Esophagus muscularis mucosa (tissue), 4 donors: ENCODE data around the gene RHAG. TPM values are rescaled to one million over a fixed set of nuclear protein-coding genes. Genes with fewer than 3 reads are reported as not detected.
A peak's percentile ranks its signal among the peaks of the same experiment; 100 is the strongest.

ENCODE experiments used
- DNase-seq: peaks from one replicate; pipeline ENCODE4 v3.0.0-alpha.2; 2017; ENCODE audit errors: extremely low spot score
- H3K27ac ChIP-seq, 4 donors: fragments of 200-600 bp; sonication (generic); replicated peaks in 1 of 4; 1 replicate in 3 of 4; 2 replicates in 1 of 4; pipeline ENCODE4 v1.5.1; 2016 to 2019; ENCODE audit warnings: mild to moderate bottlenecking in 1 of 4
- H3K27me3 ChIP-seq, 4 donors: fragments of 200-600 bp; sonication (generic); one replicate each; pipeline versions ENCODE4 v1.5.1 to v1.6.0; 2016 to 2019
- H3K36me3 ChIP-seq, 4 donors: fragments of 200-600 bp; sonication (generic); one replicate each; pipeline ENCODE4 v1.5.1; 2016 to 2019
- H3K4me1 ChIP-seq, 4 donors: fragments of 200-600 bp; sonication (generic); one replicate each; pipeline ENCODE4 v1.5.1; 2016 to 2019
- H3K4me3 ChIP-seq, 4 donors: fragments of 200-600 bp; sonication (generic); 1 replicate in 2 of 4; 2 replicates in 2 of 4; pipeline ENCODE4 v1.5.1; 2016 to 2019; ENCODE audit warnings: mild to moderate bottlenecking in 4 of 4, moderate library complexity in 1 of 4
- H3K9me3 ChIP-seq, 4 donors: fragments of 200-600 bp; sonication (generic); 1 replicate in 3 of 4; 2 replicates in 1 of 4; pipeline ENCODE4 v1.5.1; 2016 to 2019
- CTCF ChIP-seq, 3 experiments: fragments of 200-600 bp in 2 of 3; fragments of 450-650 bp in 1 of 3; sonication (generic) in 2 of 3; IDR thresholded peaks; one replicate each; pipeline ENCODE4 v1.5.1; 2017 to 2019; ENCODE audit warnings: antibody characterized with exemption in 3 of 3, mild to moderate bottlenecking in 2 of 3, moderate library complexity in 1 of 3
- EP300 ChIP-seq: sonication (generic); formaldehyde crosslinking; IDR thresholded peaks from one replicate; pipeline ENCODE4 v1.6.1; 2017; ENCODE audit warnings: antibody characterized with exemption
- POLR2A ChIP-seq: fragments of 450-650 bp; IDR thresholded peaks from one replicate; pipeline ENCODE4 v1.6.1; 2017; ENCODE audit warnings: antibody characterized with exemption, moderate library complexity, mild to moderate bottlenecking, low read depth
- POLR2AphosphoS5 ChIP-seq, 2 donors: sonication (generic); formaldehyde crosslinking; IDR thresholded peaks; one replicate each; pipeline ENCODE4 v1.6.1; 2017; ENCODE audit warnings: antibody characterized with exemption in 2 of 2
- WGBS: methylation state at CpG from one replicate; pipeline ENCODE4 v1.1.5; 2018; 5-methylcytosine and 5-hydroxymethylcytosine counted together
- intact Hi-C: fragments of 100-400 bp; cut with DNase I; formaldehyde crosslinking; loops from one replicate; pipeline ENCODE4 v1.15.1; 2023
- total RNA-seq, 4 donors: library from RNA; depleted of rRNA; stranded (reverse); fragments of >200 nt; gene quantifications; one replicate each; pipeline versions ENCODE4 v1.1.0 to v1.2.1, GENCODE V29; 2016

The RHAG gene
- total RNA-seq, 4 donors from 2014 or later: 0.42 to 1.4 (median 0.99) TPM; not detected in 1

GRCh38 chr6:49570474-49571079 is 66.1 kb downstream of the RHAG start:
- H3K27ac ChIP-seq: no peak overlapping the region
- 70% methylated on average over 6 of the region's 6 CpGs for WGBS
- H3K9me3 ChIP-seq: no peaks in the 10 kb centered on the region
- H3K4me3 ChIP-seq: no peak overlapping the region
- peaks cover 0 to 7% (median 0%) of the 10 kb centered on the region in 4 donors for H3K4me1 ChIP-seq
- no peak for DNase-seq
- TF ChIP-seq CTCF (IDR thresholded peaks at IDR 0.05): peak in 1 of 3 experiments; percentile 4
- TF ChIP-seq POLR2AphosphoS5 (IDR thresholded peaks at IDR 0.05): no peak
- intact Hi-C loops: no loop called here
- no peaks in the 10 kb centered on the region for H3K27me3 ChIP-seq
- no peaks in the 10 kb centered on the region for H3K36me3 ChIP-seq

- H3K27ac ChIP-seq: peak overlapping the region in 1 of 4 donors; percentile 15
- intact Hi-C loops: no loop called here
- H3K4me3 ChIP-seq: no peak overlapping the region
- peaks cover 0 to 7% (median 0%) of the 10 kb centered on the region in 4 donors for H3K4me1 ChIP-seq
- WGBS: 81% methylated on average over 9 of the region's 10 CpGs
- peaks cover 0 to 6% (median 0%) of the 10 kb centered on the region in 4 donors for H3K9me3 ChIP-seq
- TF ChIP-seq POLR2AphosphoS5 (IDR thresholded peaks at IDR 0.05) (peak in 1 of 2 donors; percentile 11), POLR2A (no peak)
- no peaks in the 10 kb centered on the region for H3K36me3 ChIP-seq
- DNase-seq: no peak
- H3K27me3 ChIP-seq: peaks cover 0 to 13% (median 0%) of the 10 kb centered on the region in 4 donors
These were observed 70.8 kb downstream of the RHAG start for GRCh38 chr6:49565855-49566254.

GRCh38 chr6:49565261-49565660 is 71.4 kb downstream of the RHAG start:
- 39% methylated on average over 2 of the region's 2 CpGs for WGBS
- TF ChIP-seq POLR2AphosphoS5 (IDR thresholded peaks at IDR 0.05): no peak
- TF ChIP-seq EP300: no peak
- TF ChIP-seq POLR2A: no peak
- TF ChIP-seq CTCF (IDR thresholded peaks at IDR 0.05): no peak
- Histone ChIP-seq H3K4me1 (peaks cover 0 to 6% (median 0%) of the 10 kb centered on the region in 4 donors), H3K4me3 (no peak overlapping the region), H3K36me3 (no peaks in the 10 kb centered on the region), H3K27me3 (peaks cover 0 to 13% (median 0%) of the 10 kb centered on the region in 4 donors), H3K27ac (no peak overlapping the region), H3K9me3 (peaks cover 0 to 6% (median 0%) of the 10 kb centered on the region in 4 donors)
- DNase-seq: no peak
- intact Hi-C loops: no loop called here

GRCh38 chr6:49564552-49564951 is 72.1 kb downstream of the RHAG start:
- intact Hi-C loops: no loop called here
- Histone ChIP-seq H3K27me3 (peaks cover 0 to 13% (median 0%) of the 10 kb centered on the region in 4 donors), H3K9me3 (peaks cover 0 to 6% (median 0%) of the 10 kb centered on the region in 4 donors), H3K4me1 (no peaks in the 10 kb centered on the region), H3K36me3 (no peaks in the 10 kb centered on the region), H3K27ac (no peak overlapping the region), H3K4me3 (no peak overlapping the region)
- WGBS: 70% methylated on average over 1 of the region's 1 CpG
- TF ChIP-seq POLR2A (no peak), CTCF (IDR thresholded peaks at IDR 0.05) (no peak), EP300 (no peak), POLR2AphosphoS5 (IDR thresholded peaks at IDR 0.05) (no peak)
- DNase-seq: no peak

- 58% methylated on average over 5 of the region's 5 CpGs for WGBS
- TF ChIP-seq CTCF (IDR thresholded peaks at IDR 0.05) (no peak), EP300 (no peak), POLR2A (no peak), POLR2AphosphoS5 (IDR thresholded peaks at IDR 0.05) (no peak)
- intact Hi-C loops: no loop called here
- Histone ChIP-seq H3K4me1 (no peaks in the 10 kb centered on the region), H3K9me3 (peaks cover 0 to 6% (median 0%) of the 10 kb centered on the region in 4 donors), H3K36me3 (no peaks in the 10 kb centered on the region), H3K27ac (no peak overlapping the region), H3K27me3 (peaks cover 0 to 13% (median 0%) of the 10 kb centered on the region in 4 donors), H3K4me3 (no peak overlapping the region)
- no peak for DNase-seq
These were observed 73.4 kb downstream of the RHAG start for GRCh38 chr6:49563006-49563886.
